GM21367 (cell line): Measurements from ENCODE around the gene SAE1.

ENCODE experiments used
- ATAC-seq: cut with Tn5 transposase; IDR thresholded peaks from one replicate; pipeline ENCODE4 v1.9.1; 2021; ENCODE audit not compliant: unreplicated experiment

Gene SAE1

DNA sequence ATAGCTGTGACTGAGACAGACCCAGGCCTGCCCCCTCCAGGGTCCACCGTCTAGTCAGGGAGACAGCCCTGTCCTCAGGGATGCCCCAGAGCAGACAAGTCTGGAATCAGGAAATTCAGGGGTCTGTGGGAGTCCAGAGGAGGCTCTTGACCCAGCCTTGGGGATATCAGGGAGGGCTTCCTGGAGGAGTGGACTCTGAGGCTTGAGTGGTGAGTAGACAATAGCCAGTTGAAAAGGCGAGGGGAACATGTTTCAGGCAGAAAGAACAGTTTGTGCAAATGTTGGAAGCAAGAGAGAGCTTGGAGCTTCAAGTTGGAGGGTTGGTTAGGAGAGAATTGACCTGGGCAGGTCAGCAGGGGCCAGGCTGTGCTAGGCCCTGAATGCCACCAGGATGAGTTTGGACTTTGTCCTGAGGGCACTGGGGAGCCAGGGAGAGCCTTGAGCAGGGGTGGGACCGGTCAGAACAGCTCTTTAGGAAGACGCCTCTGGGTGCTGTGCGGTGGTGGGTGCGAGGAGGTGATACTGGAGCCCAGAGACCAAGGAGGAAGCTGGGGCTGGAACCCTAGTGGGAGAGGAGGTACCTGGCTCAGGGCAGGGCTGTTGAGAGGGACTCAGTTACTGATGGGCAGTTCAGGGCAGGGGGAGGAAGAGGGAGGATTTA is 128.4 kb downstream of the SAE1 start:
- ATAC-seq = no peak
